ENCODE measurements around the gene WDR27. TPM values are rescaled to one million over a fixed set of nuclear protein-coding genes. Genes with fewer than 3 reads are reported as not detected.
"Not testable (repeated sequence)": the region's sequence is repeated elsewhere in the genome, so short reads cannot be mapped to it uniquely, and the experiment has no call there.

The WDR27 gene
- total RNA-seq, 2 experiments from 2014 or later = 77.2 to 108 TPM

- no peaks in the 10 kb centered on the region for H3K79me2 ChIP-seq (ENCODE audit: insufficient read depth, low read depth, low read length)
- no TSS peak for BruUV-seq (replicated peaks)
- H3K27ac ChIP-seq (ENCODE audit: low read depth, low read length, poor library complexity, severe bottlenecking) = no peak overlapping the region
- TF ChIP-seq CTCF (conservative IDR thresholded peaks at IDR 0.05; ENCODE audit: low read length) = no peak
- TF ChIP-seq EZH2phosphoT487 (IDR thresholded peaks at IDR 0.05; ENCODE audit: borderline replicate concordance, low read depth, low read length) = no peak
- H4K20me1 ChIP-seq (ENCODE audit: insufficient read depth, low read length) = no peaks in the 10 kb centered on the region
- peaks cover 12% of the 10 kb centered on the region; the same call in 1 of the 2 replicates for H3K9me3 ChIP-seq (ENCODE audit: low read length)
- no peak overlapping the region for H3K4me3 ChIP-seq (ENCODE audit: low read depth, low read length, poor library complexity, severe bottlenecking)
- no peak overlapping the region for H2AFZ ChIP-seq (ENCODE audit: low read length)
- POLR2A ChIA-PET = no interaction called here
- no peaks in the 10 kb centered on the region for H3K36me3 ChIP-seq (ENCODE audit: insufficient read depth, low read length)
- no peaks in the 10 kb centered on the region for H3K9me2 ChIP-seq (ENCODE audit: insufficient read depth, low read length)
- intact Hi-C loops (cut with micrococcal nuclease; ENCODE audit: unreplicated experiment) = no loop called here
- no peaks in the 10 kb centered on the region for H3K4me1 ChIP-seq (ENCODE audit: insufficient read depth, low read length, poor library complexity, severe bottlenecking)
- CTCF ChIA-PET (ENCODE audit: unreplicated experiment) = no interaction called here
- no peak for DNase-seq (ENCODE audit: low spot score)
- no peak overlapping the region for H3K4me2 ChIP-seq (ENCODE audit: low read length)
Measured at GRCh38 chr6:169472786-169473416, 228.9 kb downstream of the WDR27 start.

- H3K79me2 ChIP-seq (ENCODE audit: insufficient read depth, low read depth, low read length) = no peaks in the 10 kb centered on the region
- TF ChIP-seq CTCF (conservative IDR thresholded peaks at IDR 0.05; ENCODE audit: low read length) (no peak), EZH2phosphoT487 (IDR thresholded peaks at IDR 0.05; ENCODE audit: borderline replicate concordance, low read depth, low read length) (no peak)
- ChIA-PET CTCF (ENCODE audit: unreplicated experiment) (no interaction called here), POLR2A (interaction anchor here (0.6 kb wide), 1 partner anchor 34 kb away, joined by 3 read pairs; no protein-coding TSS in a partner anchor)
- no peaks in the 10 kb centered on the region for H3K9me2 ChIP-seq (ENCODE audit: insufficient read depth, low read length)
- no peak overlapping the region for H3K4me3 ChIP-seq (ENCODE audit: low read depth, low read length, poor library complexity, severe bottlenecking)
- no peaks in the 10 kb centered on the region for H3K4me1 ChIP-seq (ENCODE audit: insufficient read depth, low read length, poor library complexity, severe bottlenecking)
- peaks cover 12% of the 10 kb centered on the region; the same call in 1 of the 2 replicates for H3K9me3 ChIP-seq (ENCODE audit: low read length)
- H3K27ac ChIP-seq (ENCODE audit: low read depth, low read length, poor library complexity, severe bottlenecking) = no peak overlapping the region
- no peak overlapping the region for H2AFZ ChIP-seq (ENCODE audit: low read length)
- H4K20me1 ChIP-seq (ENCODE audit: insufficient read depth, low read length) = no peaks in the 10 kb centered on the region
- no peak overlapping the region for H3K4me2 ChIP-seq (ENCODE audit: low read length)
- DNase-seq (ENCODE audit: low spot score) = no peak
- intact Hi-C loops (cut with micrococcal nuclease; ENCODE audit: unreplicated experiment) = no loop called here
- H3K36me3 ChIP-seq (ENCODE audit: insufficient read depth, low read length) = no peaks in the 10 kb centered on the region
- no TSS peak for BruUV-seq (replicated peaks)
Measured at GRCh38 chr6:169470790-169471189, 231.0 kb downstream of the WDR27 start.

- CTCF ChIA-PET (ENCODE audit: unreplicated experiment) = no interaction called here
Measured at GRCh38 chr6:169469028-169469427, 232.8 kb downstream of the WDR27 start.

GRCh38 chr6:169467755-169468154, 234.1 kb downstream of the WDR27 start:
- H3K9me3 ChIP-seq (ENCODE audit: low read length); H3K36me3 ChIP-seq (ENCODE audit: insufficient read depth, low read length); H4K20me1 ChIP-seq (ENCODE audit: insufficient read depth, low read length); H3K79me2 ChIP-seq (ENCODE audit: insufficient read depth, low read depth, low read length); H3K4me3 ChIP-seq (ENCODE audit: low read depth, low read length, poor library complexity, severe bottlenecking); intact Hi-C loops (cut with micrococcal nuclease; ENCODE audit: unreplicated experiment); BruUV-seq (replicated peaks); H3K4me2 ChIP-seq (ENCODE audit: low read length); CTCF ChIA-PET (ENCODE audit: unreplicated experiment); DNase-seq (ENCODE audit: low spot score); H3K4me1 ChIP-seq (ENCODE audit: insufficient read depth, low read length, poor library complexity, severe bottlenecking); H3K27ac ChIP-seq (ENCODE audit: low read depth, low read length, poor library complexity, severe bottlenecking); H2AFZ ChIP-seq (ENCODE audit: low read length); H3K9me2 ChIP-seq (ENCODE audit: insufficient read depth, low read length); POLR2A ChIA-PET: not testable (repeated sequence)

More at GRCh38 chr6:169469028-169469427, 232.8 kb downstream of the WDR27 start:
- no peaks in the 10 kb centered on the region for H4K20me1 ChIP-seq (ENCODE audit: insufficient read depth, low read length)
- H3K4me3 ChIP-seq (ENCODE audit: low read depth, low read length, poor library complexity, severe bottlenecking) = no peak overlapping the region
- H3K27ac ChIP-seq (ENCODE audit: low read depth, low read length, poor library complexity, severe bottlenecking) = no peak overlapping the region
- TF ChIP-seq CTCF (conservative IDR thresholded peaks at IDR 0.05; ENCODE audit: low read length) (no peak), EZH2phosphoT487 (IDR thresholded peaks at IDR 0.05; ENCODE audit: borderline replicate concordance, low read depth, low read length) (no peak)
- H3K79me2 ChIP-seq (ENCODE audit: insufficient read depth, low read depth, low read length) = no peaks in the 10 kb centered on the region
- POLR2A ChIA-PET = no interaction called here
- BruUV-seq (replicated peaks) = no TSS peak
- intact Hi-C loops (cut with micrococcal nuclease; ENCODE audit: unreplicated experiment) = no loop called here
- H3K4me1 ChIP-seq (ENCODE audit: insufficient read depth, low read length, poor library complexity, severe bottlenecking) = no peaks in the 10 kb centered on the region
- peaks cover 4% of the 10 kb centered on the region; the same call in 1 of the 2 replicates for H3K9me3 ChIP-seq (ENCODE audit: low read length)
- H3K9me2 ChIP-seq (ENCODE audit: insufficient read depth, low read length) = no peaks in the 10 kb centered on the region
- H2AFZ ChIP-seq (ENCODE audit: low read length) = no peak overlapping the region
- H3K4me2 ChIP-seq (ENCODE audit: low read length) = no peak overlapping the region
- DNase-seq (ENCODE audit: low spot score) = no peak
- H3K36me3 ChIP-seq (ENCODE audit: insufficient read depth, low read length) = no peaks in the 10 kb centered on the region
